ENCODE measurements around the gene UBE2O. TPM values are rescaled to one million over a fixed set of nuclear protein-coding genes. Genes with fewer than 3 reads are reported as not detected.

The UBE2O gene
- total and polyA plus RNA-seq, 4 donors, result 3.3 to 71.5 (median 9.2) TPM

- Histone ChIP-seq H3K9ac (ENCODE audit: low read depth in 1 of 2, low read length in 2 of 2) (no peak overlapping the region), H3K27ac (ENCODE audit: low read depth in 1 of 2, low read length in 2 of 2) (no peak overlapping the region), H3K4me1 (ENCODE audit: control insufficient read depth in 4 of 4, insufficient read depth in 4 of 4, low read length in 3 of 4) (peaks cover 0 to 4% (median 0%) of the 10 kb centered on the region in 4 donors), H3K27me3 (ENCODE audit: control insufficient read depth in 4 of 4, insufficient read depth in 4 of 4, low read length in 3 of 4) (no peaks in the 10 kb centered on the region), H3K36me3 (ENCODE audit: control insufficient read depth in 4 of 4, insufficient read depth in 3 of 4, low read depth in 1 of 4, low read length in 3 of 4) (peaks cover 0 to 23% (median 6%) of the 10 kb centered on the region in 4 donors), H3K4me3 (ENCODE audit: low read depth in 1 of 3, low read length in 3 of 3) (no peak overlapping the region), H3K9me3 (ENCODE audit: control insufficient read depth in 4 of 4, low read length in 3 of 4) (no peaks in the 10 kb centered on the region)
- WGBS, result 94% methylated on average over 38 of the region's 38 CpGs
- DNase-seq (ENCODE audit: low spot score), result no peak
- no peak for TF ChIP-seq HNF4G (IDR thresholded peaks at IDR 0.05)
- no peak for TF ChIP-seq REST (IDR thresholded peaks at IDR 0.05)
- no peak for TF ChIP-seq RXRA (IDR thresholded peaks at IDR 0.05)
- TF ChIP-seq FOXA2 (IDR thresholded peaks at IDR 0.05), result no peak
Observed at GRCh38 chr17:76469076-76469990, 16.4 kb upstream of the UBE2O start.

GRCh38 chr17:76468634-76469010, 15.7 kb upstream of the UBE2O start:
- Histone ChIP-seq H3K4me3 (ENCODE audit: low read depth in 1 of 3, low read length in 3 of 3) (no peak overlapping the region), H3K9me3 (ENCODE audit: control insufficient read depth in 4 of 4, low read length in 3 of 4) (no peaks in the 10 kb centered on the region), H3K4me1 (ENCODE audit: control insufficient read depth in 4 of 4, insufficient read depth in 4 of 4, low read length in 3 of 4) (peaks cover 0 to 4% (median 0%) of the 10 kb centered on the region in 4 donors), H3K36me3 (ENCODE audit: control insufficient read depth in 4 of 4, insufficient read depth in 3 of 4, low read depth in 1 of 4, low read length in 3 of 4) (peaks cover 0 to 19% (median 6%) of the 10 kb centered on the region in 4 donors), H3K27me3 (ENCODE audit: control insufficient read depth in 4 of 4, insufficient read depth in 4 of 4, low read length in 3 of 4) (no peaks in the 10 kb centered on the region), H3K27ac (ENCODE audit: low read depth in 1 of 2, low read length in 2 of 2) (no peak overlapping the region), H3K9ac (ENCODE audit: low read depth in 1 of 2, low read length in 2 of 2) (no peak overlapping the region)
- WGBS, result 95% methylated on average over 14 of the region's 14 CpGs
- DNase-seq (ENCODE audit: low spot score), result no peak
- TF ChIP-seq REST (IDR thresholded peaks at IDR 0.05) (no peak), YY1 (IDR thresholded peaks at IDR 0.05) (no peak), EGR1 (IDR thresholded peaks at IDR 0.05; ENCODE audit: low read depth in 2 of 2) (no peak), TAF1 (conservative IDR thresholded peaks at IDR 0.05) (no peak), MAX (IDR thresholded peaks at IDR 0.05) (no peak), FOXA1 (IDR thresholded peaks at IDR 0.05) (no peak), RAD21 (IDR thresholded peaks at IDR 0.05) (no peak), NR2F2 (IDR thresholded peaks at IDR 0.05) (no peak), ZBTB33 (IDR thresholded peaks at IDR 0.05) (no peak), RXRA (IDR thresholded peaks at IDR 0.05) (no peak), JUND (IDR thresholded peaks at IDR 0.05) (no peak), SP1 (IDR thresholded peaks at IDR 0.05) (no peak)

Measured in liver (tissue), 9 donors.